Adrenal gland (tissue), 12 donors: ENCODE data around the gene FOXN1. TPM values are rescaled to one million over a fixed set of nuclear protein-coding genes. Genes with fewer than 3 reads are reported as not detected.

Source experiments
- DNase-seq, 7 donors: peaks; one replicate each; pipeline ENCODE4 v3.0.0-alpha.2; 2019 to 2020
- H3K27ac ChIP-seq, 5 donors: fragments of 200-600 bp; sonication (generic) in 4 of 5; 1 replicate in 3 of 5; 2 replicates in 2 of 5; pipeline versions ENCODE4 v1.5.1 to v1.8.0; 2016 to 2020; ENCODE audit warnings: mild to moderate bottlenecking in 1 of 5
- H3K27me3 ChIP-seq: fragments of 200-600 bp; 2 replicates; pipeline ENCODE4 v1.8.0; 2021
- H3K36me3 ChIP-seq, 2 donors: fragments of 200-600 bp; replicated peaks in 1 of 2; 1 replicate in 1 of 2; 2 replicates in 1 of 2; pipeline versions ENCODE4 v1.5.1 to v1.8.0; 2018 to 2022
- H3K4me1 ChIP-seq, 2 donors: fragments of 200-600 bp; replicated peaks in 1 of 2; 1 replicate in 1 of 2; 2 replicates in 1 of 2; pipeline versions ENCODE4 v1.5.1 to v1.8.0; 2018 to 2021
- H3K4me3 ChIP-seq, 4 donors: fragments of 200-600 bp; sonication (generic) in 3 of 4; one replicate each; pipeline ENCODE4 v1.5.1; 2016 to 2018
- H3K9me3 ChIP-seq, 3 donors: fragments of 200-600 bp; sonication (generic) in 1 of 3; replicated peaks in 1 of 3; 1 replicate in 2 of 3; 2 replicates in 1 of 3; pipeline versions ENCODE4 v1.5.1 to v1.8.0; 2016 to 2021
- POLR2A ChIP-seq, 2 donors: fragments of 450-650 bp; IDR thresholded peaks; one replicate each; pipeline ENCODE4 v1.6.1; 2017; ENCODE audit warnings: antibody characterized with exemption in 2 of 2, mild to moderate bottlenecking in 2 of 2, moderate library complexity in 1 of 2
- WGBS, 4 donors: extraction: QIAGEN DNeasy Blood & Tissue Kit in 2 of 4; methylation state at CpG; one replicate each; pipeline versions ENCODE4 v1.1.5 to v1.1.7; 2013 to 2017; 5-methylcytosine and 5-hydroxymethylcytosine counted together
- intact Hi-C, 2 donors: fragments of 100-400 bp; cut with DNase I; formaldehyde crosslinking; loops; one replicate each; pipeline versions ENCODE4 v1.14.1 to v1.15.0; 2022 to 2023
- polyA plus RNA-seq, 3 donors: library from polyadenylated mRNA; stranded (reverse); fragments of 200-250 nt in 2 of 3; fragments of 350-450 nt in 1 of 3; fragmentation: Illumina TruSeq in 1 of 3; extraction: RNeasy Lipid Tissue Mini Kit (QIAGEN cat#74804) in 1 of 3; gene quantifications; one replicate each; pipeline ENCODE4 v1.2.3, GENCODE V29; 2013 to 2014
- total RNA-seq, 9 donors: library from RNA; depleted of rRNA in 4 of 9; stranded (reverse); fragments of >200 nt in 4 of 9; fragments of 120-200 nt in 1 of 9; fragmentation: NEBNext Ultra II Directional in 1 of 9; extraction: Animal tissue kit (Norgen Biotek cat#: 25700) in 1 of 9; gene quantifications; one replicate each; pipeline versions ENCODE4 v1.1.0 to v1.2.4, GENCODE V29; 2013 to 2023
- TF ChIP-seq, protein P1 (sequence below), 6 experiments: fragments of 450-650 bp in 4 of 6; fragments of 200-600 bp in 2 of 6; sonication (generic) in 1 of 6; IDR thresholded peaks; 1 replicate in 5 of 6; 2 replicates in 1 of 6; pipeline versions ENCODE4 v1.5.1 to v1.8.0; 2016 to 2021; ENCODE audit warnings: antibody characterized with exemption in 6 of 6, mild to moderate bottlenecking in 2 of 6, moderate library complexity in 1 of 6
- donor health status: healthy with polysubstance abuse.
- donor health status: Bipolar disorder and iron deficiency.
- donor health status: DM: yes; HTN: yes; CAD: no.
- donor health status: DM: no; HTN: no; CAD: no.
- donor health status: DM: no; HTN: no; CAD: no.
- donor health status: DM: yes; HTN: yes; CAD: no.

FOXN1 gene
- total and polyA plus RNA-seq, 12 donors, result 0.06 TPM; not detected in 11

DNA sequence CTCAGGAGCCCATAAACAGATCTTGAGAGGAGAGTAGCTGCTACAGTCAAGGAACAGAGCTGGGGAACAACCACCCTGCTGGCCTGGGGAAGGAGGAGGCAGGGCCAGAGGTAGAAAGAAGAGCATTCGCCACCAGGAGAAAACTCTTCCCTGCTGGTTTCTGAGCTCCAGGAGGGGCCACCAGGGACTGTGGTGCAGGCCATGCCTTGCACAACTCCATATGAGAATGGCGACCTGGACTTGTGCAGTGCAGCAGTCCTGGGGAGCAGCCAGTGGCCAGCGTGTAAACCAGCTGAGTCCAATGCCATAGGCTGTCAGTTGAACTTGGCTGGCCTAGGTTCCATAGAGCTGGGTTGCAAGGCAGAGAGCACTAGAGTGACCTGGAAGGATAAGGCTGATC lies 21.1 kb upstream of the FOXN1 start:
- WGBS, 4 donors, result 70 to 91% (median 82%) methylated on average over 1 to 3 of the region's 3 CpGs
- no peak for TF ChIP-seq POLR2A (IDR thresholded peaks at IDR 0.05)
- TF ChIP-seq, protein P1, sequence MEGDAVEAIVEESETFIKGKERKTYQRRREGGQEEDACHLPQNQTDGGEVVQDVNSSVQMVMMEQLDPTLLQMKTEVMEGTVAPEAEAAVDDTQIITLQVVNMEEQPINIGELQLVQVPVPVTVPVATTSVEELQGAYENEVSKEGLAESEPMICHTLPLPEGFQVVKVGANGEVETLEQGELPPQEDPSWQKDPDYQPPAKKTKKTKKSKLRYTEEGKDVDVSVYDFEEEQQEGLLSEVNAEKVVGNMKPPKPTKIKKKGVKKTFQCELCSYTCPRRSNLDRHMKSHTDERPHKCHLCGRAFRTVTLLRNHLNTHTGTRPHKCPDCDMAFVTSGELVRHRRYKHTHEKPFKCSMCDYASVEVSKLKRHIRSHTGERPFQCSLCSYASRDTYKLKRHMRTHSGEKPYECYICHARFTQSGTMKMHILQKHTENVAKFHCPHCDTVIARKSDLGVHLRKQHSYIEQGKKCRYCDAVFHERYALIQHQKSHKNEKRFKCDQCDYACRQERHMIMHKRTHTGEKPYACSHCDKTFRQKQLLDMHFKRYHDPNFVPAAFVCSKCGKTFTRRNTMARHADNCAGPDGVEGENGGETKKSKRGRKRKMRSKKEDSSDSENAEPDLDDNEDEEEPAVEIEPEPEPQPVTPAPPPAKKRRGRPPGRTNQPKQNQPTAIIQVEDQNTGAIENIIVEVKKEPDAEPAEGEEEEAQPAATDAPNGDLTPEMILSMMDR (IDR thresholded peaks at IDR 0.05), result no peak
- H3K4me1 ChIP-seq, result no peaks in the 10 kb centered on the region
- no peaks in the 10 kb centered on the region for H3K9me3 ChIP-seq
- H3K36me3 ChIP-seq, result no peaks in the 10 kb centered on the region
- no peak overlapping the region for H3K4me3 ChIP-seq
- DNase-seq, result no peak
- H3K27me3 ChIP-seq, result no peaks in the 10 kb centered on the region
- no peak overlapping the region for H3K27ac ChIP-seq
- intact Hi-C loops, result no loop called here

GRCh38 chr17:28487881-28488532 lies 18.1 kb upstream of the FOXN1 start:
- no peak for TF ChIP-seq POLR2A (IDR thresholded peaks at IDR 0.05)
- TF ChIP-seq, protein P1 (IDR thresholded peaks at IDR 0.05), result no peak
- H3K4me3 ChIP-seq, result no peak overlapping the region
- intact Hi-C loops, result no loop called here
- H3K9me3 ChIP-seq, result no peaks in the 10 kb centered on the region
- H3K27ac ChIP-seq, result no peak overlapping the region
- 78 to 93% (median 80%) methylated on average over 2 to 5 of the region's 5 CpGs for WGBS, 4 donors
- no peaks in the 10 kb centered on the region for H3K36me3 ChIP-seq
- H3K27me3 ChIP-seq, result no peaks in the 10 kb centered on the region
- H3K4me1 ChIP-seq, result no peaks in the 10 kb centered on the region
- DNase-seq, result no peak

DNA sequence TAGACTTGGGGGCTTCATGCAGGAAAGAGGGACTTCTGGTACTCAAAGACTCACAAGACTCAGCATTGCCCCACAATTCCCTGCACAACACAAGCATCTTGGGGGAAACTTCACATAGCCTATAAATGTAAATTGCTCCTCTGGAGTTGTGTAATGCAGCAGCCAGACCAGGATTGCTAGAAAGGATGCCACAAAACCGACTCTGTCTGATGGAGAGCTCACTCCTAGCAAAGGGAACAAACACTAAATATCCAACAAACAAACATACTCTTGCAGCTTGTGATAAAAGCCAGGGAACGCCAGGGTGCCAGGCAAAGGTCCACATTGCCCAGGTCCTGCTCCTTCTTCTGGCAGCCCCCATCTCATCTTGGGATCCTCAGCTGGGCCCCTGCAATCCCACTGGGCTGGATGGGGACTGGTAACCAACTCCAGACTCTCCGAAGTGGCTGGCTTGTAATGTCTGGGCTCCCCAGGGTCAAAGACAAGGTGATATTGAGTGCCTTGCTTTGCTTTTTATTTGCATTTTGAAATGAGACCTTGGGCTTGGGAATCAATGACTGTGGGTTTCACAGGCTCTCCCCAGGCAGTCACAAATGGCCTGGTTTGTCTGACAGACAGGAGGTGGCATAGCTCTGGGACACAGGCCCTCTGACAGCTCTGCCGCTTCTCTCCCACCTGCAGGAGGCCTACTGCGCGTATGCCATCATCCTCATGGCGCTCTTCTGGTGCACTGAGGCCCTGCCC lies 17.4 kb upstream of the FOXN1 start:
- intact Hi-C loops, result no loop called here
- 79 to 86% (median 84%) methylated on average over 6 to 7 of the region's 7 CpGs for WGBS, 4 donors
- DNase-seq, result no peak

DNA sequence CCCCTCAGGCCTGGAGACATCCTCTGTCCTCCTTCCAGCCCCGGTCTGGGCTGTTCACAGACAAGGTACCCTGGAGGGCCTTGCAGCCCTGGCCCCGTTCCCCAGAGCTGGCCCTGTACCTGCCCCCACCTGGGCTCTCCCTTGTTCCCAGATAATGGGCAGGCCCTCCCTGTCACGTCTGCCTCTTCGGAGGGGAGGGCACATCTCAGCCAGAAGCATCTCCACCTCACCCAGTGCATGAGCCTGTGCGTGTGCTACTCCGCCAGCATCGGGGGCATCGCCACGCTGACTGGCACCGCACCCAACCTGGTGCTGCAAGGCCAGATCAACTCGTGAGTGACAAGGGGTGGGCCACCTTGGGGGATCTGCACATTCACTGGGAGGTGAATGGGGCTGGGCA lies 14.9 kb upstream of the FOXN1 start:
- H3K27me3 ChIP-seq, result peaks cover 6% of the 10 kb centered on the region
- no peaks in the 10 kb centered on the region for H3K9me3 ChIP-seq
- intact Hi-C loops, result loop anchor here in 1 of 2 donors (10.0 kb wide), 1 partner anchor 124 kb away; the partner anchor contains the start of gene RSKR

More for the DNA sequence above, 17.4 kb upstream of the FOXN1 start:
- H3K9me3 ChIP-seq, result no peaks in the 10 kb centered on the region
- no peaks in the 10 kb centered on the region for H3K4me1 ChIP-seq
- H3K4me3 ChIP-seq, result no peak overlapping the region
- no peaks in the 10 kb centered on the region for H3K27me3 ChIP-seq
- no peaks in the 10 kb centered on the region for H3K36me3 ChIP-seq
- TF ChIP-seq, protein P1 (IDR thresholded peaks at IDR 0.05), result no peak
- TF ChIP-seq POLR2A (IDR thresholded peaks at IDR 0.05), result no peak
- H3K27ac ChIP-seq, result no peak overlapping the region

More for the DNA sequence above, 14.9 kb upstream of the FOXN1 start:
- no peaks in the 10 kb centered on the region for H3K4me1 ChIP-seq
- no peak overlapping the region for H3K4me3 ChIP-seq
- H3K27ac ChIP-seq, result no peak overlapping the region
- 79 to 91% (median 88%) methylated on average over 10 to 11 of the region's 11 CpGs; no CpG with 5 or more reads in 1 of the 4 donors for WGBS, 4 donors
- TF ChIP-seq, protein P1 (IDR thresholded peaks at IDR 0.05), result no peak
- TF ChIP-seq POLR2A (IDR thresholded peaks at IDR 0.05), result no peak
- no peaks in the 10 kb centered on the region for H3K36me3 ChIP-seq
- DNase-seq, result no peak
